HEK293 (cell line): ENCODE measurements around the gene FMN1.

Source experiments
- BCL11B ChIP-seq: fragments of 450-650 bp; formaldehyde crosslinking; IDR thresholded peaks from 2 replicates; pipeline ENCODE4 v1.5.1; 2016; ENCODE audit warnings: low read depth, missing biosample characterization, missing genetic modification characterization
- CTCF ChIP-seq: fragments of 450-650 bp; formaldehyde crosslinking; IDR thresholded peaks from 2 replicates; pipeline ENCODE4 v1.5.1; 2016; ENCODE audit warnings: missing biosample characterization, missing genetic modification characterization
- FEZF1 ChIP-seq: fragments of 450-650 bp; formaldehyde crosslinking; IDR thresholded peaks from 2 replicates; pipeline ENCODE4 v1.5.1; 2016; ENCODE audit warnings: missing biosample characterization, missing genetic modification characterization
- GLIS1 ChIP-seq: fragments of 450-650 bp; formaldehyde crosslinking; IDR thresholded peaks from 2 replicates; pipeline ENCODE4 v1.5.1; 2016; ENCODE audit warnings: missing biosample characterization, missing genetic modification characterization
- HOXD13 ChIP-seq: sonication (generic); formaldehyde crosslinking; IDR thresholded peaks from 2 replicates; pipeline ENCODE4 v1.8.0; 2022; ENCODE audit warnings: missing genetic modification reagents, borderline replicate concordance
- INSM2 ChIP-seq: fragments of 450-650 bp; formaldehyde crosslinking; IDR thresholded peaks from 2 replicates; pipeline ENCODE4 v1.5.1; 2016; ENCODE audit warnings: missing biosample characterization, missing genetic modification characterization
- KLF8 ChIP-seq: fragments of 450-650 bp; formaldehyde crosslinking; IDR thresholded peaks from 2 replicates; pipeline ENCODE4 v1.5.1; 2016; ENCODE audit warnings: missing biosample characterization, missing genetic modification characterization
- MEIS1 ChIP-seq: sonication (generic); formaldehyde crosslinking; IDR thresholded peaks from 2 replicates; pipeline ENCODE4 v1.8.1; 2022; ENCODE audit warnings: missing genetic modification reagents, mild to moderate bottlenecking, borderline replicate concordance
- MZF1 ChIP-seq: fragments of 450-650 bp; formaldehyde crosslinking; IDR thresholded peaks from 2 replicates; pipeline ENCODE4 v1.5.1; 2017; ENCODE audit warnings: missing biosample characterization, missing genetic modification characterization, borderline replicate concordance
- OVOL3 ChIP-seq: fragments of 450-650 bp; formaldehyde crosslinking; IDR thresholded peaks from 2 replicates; pipeline ENCODE4 v1.5.1; 2016; ENCODE audit warnings: missing biosample characterization, missing genetic modification characterization
- PRDM2 ChIP-seq: fragments of 450-650 bp; formaldehyde crosslinking; IDR thresholded peaks from 2 replicates; pipeline ENCODE4 v1.5.1; 2016; ENCODE audit warnings: missing biosample characterization, missing genetic modification characterization, borderline replicate concordance
- PRDM6 ChIP-seq: fragments of 450-650 bp; formaldehyde crosslinking; IDR thresholded peaks from 2 replicates; pipeline ENCODE4 v1.5.1; 2017; ENCODE audit warnings: missing biosample characterization, missing genetic modification characterization
- RBAK ChIP-seq: fragments of 450-650 bp; formaldehyde crosslinking; IDR thresholded peaks from 2 replicates; pipeline ENCODE4 v1.5.1; 2016; ENCODE audit warnings: missing biosample characterization, missing genetic modification characterization
- SP7 ChIP-seq: fragments of 450-650 bp; formaldehyde crosslinking; IDR thresholded peaks from 2 replicates; pipeline ENCODE4 v1.5.1; 2016; ENCODE audit warnings: missing biosample characterization, missing genetic modification characterization
- WT1 ChIP-seq: fragments of 450-650 bp; formaldehyde crosslinking; IDR thresholded peaks from 2 replicates; pipeline ENCODE4 v1.5.1; 2016; ENCODE audit warnings: missing biosample characterization, missing genetic modification characterization
- YY1 ChIP-seq: fragments of 450-650 bp; formaldehyde crosslinking; IDR thresholded peaks from 2 replicates; pipeline ENCODE4 v1.5.1; 2018; ENCODE audit warnings: missing biosample characterization, missing genetic modification characterization
- ZBTB44 ChIP-seq: fragments of 450-650 bp; IDR thresholded peaks from 2 replicates; pipeline ENCODE4 v1.5.1; 2018; ENCODE audit warnings: missing biosample characterization, mild to moderate bottlenecking, missing genetic modification characterization
- ZNF23 ChIP-seq: fragments of 450-650 bp; formaldehyde crosslinking; IDR thresholded peaks from 2 replicates; pipeline ENCODE4 v1.5.1; 2016; ENCODE audit warnings: missing biosample characterization, missing genetic modification characterization, borderline replicate concordance
- ZNF26 ChIP-seq: fragments of 450-650 bp; formaldehyde crosslinking; IDR thresholded peaks from 2 replicates; pipeline ENCODE4 v1.5.1; 2016; ENCODE audit warnings: missing biosample characterization, missing genetic modification characterization
- ZNF292 ChIP-seq: fragments of 450-650 bp; formaldehyde crosslinking; IDR thresholded peaks from 2 replicates; pipeline ENCODE4 v1.5.1; 2016; ENCODE audit warnings: low read depth, missing biosample characterization, missing genetic modification characterization, borderline replicate concordance
- ZNF37A ChIP-seq: fragments of 450-650 bp; IDR thresholded peaks from 2 replicates; pipeline ENCODE4 v1.5.1; 2018; ENCODE audit warnings: missing biosample characterization, missing genetic modification characterization
- ZNF433 ChIP-seq: fragments of 450-650 bp; formaldehyde crosslinking; IDR thresholded peaks from 2 replicates; pipeline ENCODE4 v1.5.1; 2016; ENCODE audit warnings: missing biosample characterization, missing genetic modification characterization, low read depth
- ZNF530 ChIP-seq: fragments of 450-650 bp; formaldehyde crosslinking; IDR thresholded peaks from 2 replicates; pipeline ENCODE4 v1.5.1; 2016; ENCODE audit warnings: low read depth, missing biosample characterization, missing genetic modification characterization
- ZNF777 ChIP-seq: fragments of 450-650 bp; formaldehyde crosslinking; IDR thresholded peaks from 2 replicates; pipeline ENCODE4 v1.5.1; 2017; ENCODE audit warnings: missing biosample characterization, missing genetic modification characterization, borderline replicate concordance
- ZNF830 ChIP-seq: fragments of 450-650 bp; IDR thresholded peaks from 2 replicates; pipeline ENCODE4 v1.5.0; 2018; ENCODE audit warnings: missing biosample characterization, missing genetic modification characterization, low read depth, mild to moderate bottlenecking, moderate library complexity

The FMN1 gene

GRCh38 chr15:32828507-32829186 lies 365.9 kb downstream of the FMN1 start (continued):
- TF ChIP-seq PRDM2 (no peak), ZNF292 (tag by site-specific recombination) (no peak), WT1 (tag by site-specific recombination) (peak; percentile 65), ZBTB44 (tag by site-specific recombination) (peak; percentile 86), ZNF530 (tag by site-specific recombination) (no peak), ZNF830 (tag by site-specific recombination) (no peak), KLF8 (tag by site-specific recombination) (peak; percentile 77; the same call in 1 of the 2 replicates), BCL11B (tag by site-specific recombination) (no peak), ZNF37A (tag by site-specific recombination) (no peak), ZNF777 (tag by site-specific recombination) (no peak), MZF1 (tag by site-specific recombination) (peak; percentile 78), PRDM6 (tag by site-specific recombination) (peak; percentile 34; the same call in 1 of the 2 replicates), FEZF1 (tag by site-specific recombination) (peak; percentile 84), MEIS1 (CRISPR knock-in tag) (no peak), ZNF23 (tag by site-specific recombination) (no peak), HOXD13 (CRISPR knock-in tag) (no peak), YY1 (tag by site-specific recombination) (no peak), GLIS1 (no peak), CTCF (no peak), ZNF433 (no peak), RBAK (no peak), OVOL3 (tag by site-specific recombination) (0 out of 2 replicates have a peak, but pooled peaks have one; percentile 15), SP7 (tag by site-specific recombination) (0 out of 2 replicates have a peak, but pooled peaks have one; percentile 39), ZNF26 (tag by site-specific recombination) (no peak), INSM2 (tag by site-specific recombination) (0 out of 2 replicates have a peak, but pooled peaks have one; percentile 29)
